B cell (primary cell): Measurements from ENCODE around the gene CXCL5. TPM values are rescaled to one million over a fixed set of nuclear protein-coding genes. Genes with fewer than 3 reads are reported as not detected.

Experiments
- ATAC-seq: fragments of 200-7000 bp; cut with Tn5 transposase; one replicate; pipeline ENCODE4 v1.10.0; 2021; ENCODE audit warnings: low read depth, mild to moderate bottlenecking, moderate number of reproducible peaks, moderate library complexity
- CTCF ChIA-PET: fragments of 350-600 bp; sonication (Branson Sonifier 250); formaldehyde crosslinking; loops from one replicate; lab custom pipeline; 2021; ENCODE audit warnings: antibody characterized with exemption, inconsistent platforms; lab: Charles Lee
- POLR2A ChIA-PET: fragments of 350-600 bp; sonication (Branson Sonifier 250); formaldehyde crosslinking; loops from one replicate; lab custom pipeline; 2021; ENCODE audit warnings: antibody characterized with exemption; lab: Charles Lee
- DNase-seq: peaks from one replicate; pipeline ENCODE4 v3.0.0; 2013
- H2AFZ ChIP-seq: 2 replicates; pipeline ENCODE4 v1.6.1; 2012; ENCODE audit warnings: mild to moderate bottlenecking, low read depth, low read length; ENCODE audit not compliant: insufficient read depth, poor library complexity, severe bottlenecking
- H3K27ac ChIP-seq, 2 donors: 1 replicate in 1 of 2; 2 replicates in 1 of 2; pipeline ENCODE4 v1.5.1; 2012 to 2013; ENCODE audit warnings: low read length in 2 of 2, mild to moderate bottlenecking in 2 of 2, moderate library complexity in 1 of 2
- H3K27me3 ChIP-seq, 4 experiments: fragments of 200-600 bp in 1 of 4; sonication (generic) in 1 of 4; replicated peaks in 1 of 4; 1 replicate in 2 of 4; 2 replicates in 2 of 4; pipeline versions ENCODE4 v1.6.1 to v1.7.0; 2013 to 2016; ENCODE audit warnings: low read length in 3 of 4, mild to moderate bottlenecking in 2 of 4, mixed read lengths in 1 of 4, moderate library complexity in 1 of 4; ENCODE audit not compliant: insufficient read depth in 4 of 4, control insufficient read depth in 3 of 4; ENCODE audit errors: control extremely low read depth in 1 of 4
- H3K36me3 ChIP-seq, 2 experiments: replicated peaks in 1 of 2; 1 replicate in 1 of 2; 2 replicates in 1 of 2; pipeline versions ENCODE4 v1.6.1 to v1.7.1; 2013; ENCODE audit warnings: low read length in 1 of 2; ENCODE audit not compliant: insufficient read depth in 2 of 2, control insufficient read depth in 1 of 2; ENCODE audit errors: control extremely low read depth in 1 of 2, extremely low read depth in 1 of 2
- H3K4me1 ChIP-seq, 2 donors: fragments of 200-600 bp in 1 of 2; sonication (generic) in 1 of 2; 1 replicate in 1 of 2; 2 replicates in 1 of 2; pipeline versions ENCODE4 v1.5.1 to v1.6.1; 2013 to 2017; ENCODE audit warnings: low read length in 2 of 2; ENCODE audit not compliant: control insufficient read depth in 2 of 2, insufficient read depth in 2 of 2
- H3K4me2 ChIP-seq: replicated peaks from 2 replicates; pipeline ENCODE3; 2012; ENCODE audit warnings: mild to moderate bottlenecking, low read depth, low read length; ENCODE audit not compliant: poor library complexity, severe bottlenecking
- H3K4me3 ChIP-seq, 5 experiments: fragments of 200-600 bp in 1 of 5; sonication (generic) in 1 of 5; 1 replicate in 3 of 5; 2 replicates in 2 of 5; pipeline versions ENCODE4 v1.5.1 to v1.7.0; 2011 to 2016; ENCODE audit warnings: low read length in 4 of 5, mild to moderate bottlenecking in 4 of 5, low read depth in 2 of 5, control low read depth in 1 of 5, moderate library complexity in 1 of 5; ENCODE audit not compliant: insufficient read depth in 1 of 5; ENCODE audit errors: control extremely low read depth in 1 of 5, extremely low read depth in 1 of 5
- H3K79me2 ChIP-seq: fragments of 200-600 bp; sonication (generic); one replicate; pipeline ENCODE4 v1.6.0; 2016; ENCODE audit warnings: low read length; ENCODE audit not compliant: control insufficient read depth, insufficient read depth
- H3K9ac ChIP-seq: fragments of 200-600 bp; sonication (generic); 2 replicates; pipeline ENCODE4 v1.6.1; 2017; ENCODE audit warnings: mild to moderate bottlenecking, low read length, moderate library complexity
- H3K9me3 ChIP-seq, 3 donors: one replicate each; pipeline versions ENCODE4 v1.6.1 to v1.7.1; 2013; ENCODE audit warnings: low read length in 2 of 3; ENCODE audit not compliant: control insufficient read depth in 2 of 3, insufficient read depth in 1 of 3; ENCODE audit errors: control extremely low read depth in 1 of 3
- H4K20me1 ChIP-seq: 2 replicates; pipeline ENCODE4 v1.6.0; 2012; ENCODE audit warnings: mild to moderate bottlenecking, low read length; ENCODE audit not compliant: insufficient read depth, control insufficient read depth, poor library complexity, severe bottlenecking
- H3K27ac Mint-ChIP-seq: one replicate; pipeline ENCODE4 v1.8.0; 2021; ENCODE audit warnings: mixed read lengths
- H3K27me3 Mint-ChIP-seq: one replicate; pipeline ENCODE4 v1.8.0; 2021; ENCODE audit warnings: mixed read lengths
- H3K4me1 Mint-ChIP-seq: one replicate; pipeline ENCODE4 v1.8.0; 2021; ENCODE audit warnings: mixed read lengths
- H3K4me3 Mint-ChIP-seq: one replicate; pipeline ENCODE4 v1.8.0; 2021; ENCODE audit warnings: mixed read lengths
- H3K9me3 Mint-ChIP-seq: one replicate; pipeline ENCODE4 v1.8.0; 2022; ENCODE audit warnings: mixed read lengths; ENCODE audit not compliant: insufficient read depth
- EZH2 ChIP-seq: IDR thresholded peaks from 2 replicates; pipeline ENCODE4 v1.6.1; 2012; ENCODE audit warnings: borderline replicate concordance, low read depth, mild to moderate bottlenecking, moderate library complexity, low read length; ENCODE audit not compliant: insufficient read depth, poor library complexity, severe bottlenecking
- WGBS: methylation state at CpG from one replicate; pipeline ENCODE4 v1.1.5; 2013; ENCODE audit warnings: missing lambda C conversion rate; ENCODE audit not compliant: insufficient coverage; 5-methylcytosine and 5-hydroxymethylcytosine counted together
- intact Hi-C: fragments of 100-400 bp; cut with micrococcal nuclease; formaldehyde crosslinking; loops from one replicate; pipeline ENCODE4 v1.10.0; 2022
- polyA plus RNA-seq: library from polyadenylated mRNA; depleted of rRNA; stranded (reverse); fragments of >200 nt; gene quantifications from 2 replicates; pipeline ENCODE4 v1.2.3, GENCODE V29; 2012
- total RNA-seq, 2 donors: library from RNA; stranded (reverse); fragments of 120-200 nt in 1 of 2; gene quantifications; 1 replicate in 1 of 2; 2 replicates in 1 of 2; pipeline versions ENCODE4 v1.2.3 to v1.2.4, GENCODE V29; 2013 to 2022
- TF ChIP-seq, protein P1 (sequence below): fragments of 200-600 bp; IDR thresholded peaks from one replicate; pipeline ENCODE4 v1.8.0; 2022; ENCODE audit warnings: antibody characterized with exemption, mild to moderate bottlenecking

Gene CXCL5
- total and polyA plus RNA-seq, 2 donors (not counting 1 experiment from before 2014, with no cell fraction given), result not detected

GRCh38 chr4:74018771-74019170, 20.3 kb upstream of the CXCL5 start:
- Histone ChIP-seq H3K27me3 (no peaks in the 10 kb centered on the region), H2AFZ (peak overlapping the region; percentile 9), H3K4me2 (no peak overlapping the region), H3K27ac (no peak overlapping the region), H3K4me3 (no peak overlapping the region), H4K20me1 (no peaks in the 10 kb centered on the region), H3K4me1 (no peaks in the 10 kb centered on the region), H3K9me3 (no peaks in the 10 kb centered on the region), H3K36me3 (no peaks in the 10 kb centered on the region), H3K79me2 (no peaks in the 10 kb centered on the region), H3K9ac (no peak overlapping the region)
- Mint-ChIP-seq H3K9me3 (no peaks in the 10 kb centered on the region), H3K27ac (no peak overlapping the region), H3K4me1 (no peaks in the 10 kb centered on the region), H3K4me3 (no peak overlapping the region), H3K27me3 (no peaks in the 10 kb centered on the region)
- CTCF ChIA-PET, result no interaction called here
- POLR2A ChIA-PET, result no interaction called here
- intact Hi-C loops, result no loop called here
- 0% methylated on average over 1 of the region's 3 CpGs for WGBS
- no peak for ATAC-seq
- DNase-seq, result no peak
- TF ChIP-seq, protein P1, sequence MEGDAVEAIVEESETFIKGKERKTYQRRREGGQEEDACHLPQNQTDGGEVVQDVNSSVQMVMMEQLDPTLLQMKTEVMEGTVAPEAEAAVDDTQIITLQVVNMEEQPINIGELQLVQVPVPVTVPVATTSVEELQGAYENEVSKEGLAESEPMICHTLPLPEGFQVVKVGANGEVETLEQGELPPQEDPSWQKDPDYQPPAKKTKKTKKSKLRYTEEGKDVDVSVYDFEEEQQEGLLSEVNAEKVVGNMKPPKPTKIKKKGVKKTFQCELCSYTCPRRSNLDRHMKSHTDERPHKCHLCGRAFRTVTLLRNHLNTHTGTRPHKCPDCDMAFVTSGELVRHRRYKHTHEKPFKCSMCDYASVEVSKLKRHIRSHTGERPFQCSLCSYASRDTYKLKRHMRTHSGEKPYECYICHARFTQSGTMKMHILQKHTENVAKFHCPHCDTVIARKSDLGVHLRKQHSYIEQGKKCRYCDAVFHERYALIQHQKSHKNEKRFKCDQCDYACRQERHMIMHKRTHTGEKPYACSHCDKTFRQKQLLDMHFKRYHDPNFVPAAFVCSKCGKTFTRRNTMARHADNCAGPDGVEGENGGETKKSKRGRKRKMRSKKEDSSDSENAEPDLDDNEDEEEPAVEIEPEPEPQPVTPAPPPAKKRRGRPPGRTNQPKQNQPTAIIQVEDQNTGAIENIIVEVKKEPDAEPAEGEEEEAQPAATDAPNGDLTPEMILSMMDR, result no peak
- no peak for TF ChIP-seq EZH2

- POLR2A ChIA-PET, result no interaction called here
- no peak for TF ChIP-seq EZH2
- TF ChIP-seq, protein P1, result no peak
- Histone ChIP-seq H3K79me2 (no peaks in the 10 kb centered on the region), H3K9me3 (no peaks in the 10 kb centered on the region), H2AFZ (no peak overlapping the region), H3K4me1 (no peaks in the 10 kb centered on the region), H3K36me3 (no peaks in the 10 kb centered on the region), H3K4me3 (no peak overlapping the region), H3K4me2 (no peak overlapping the region), H3K27ac (no peak overlapping the region), H4K20me1 (no peaks in the 10 kb centered on the region), H3K27me3 (no peaks in the 10 kb centered on the region), H3K9ac (no peak overlapping the region)
- intact Hi-C loops, result no loop called here
- Mint-ChIP-seq H3K27ac (no peak overlapping the region), H3K4me3 (no peak overlapping the region), H3K9me3 (no peaks in the 10 kb centered on the region), H3K4me1 (no peaks in the 10 kb centered on the region), H3K27me3 (no peaks in the 10 kb centered on the region)
- ATAC-seq (no peak), DNase-seq (no peak)
- CTCF ChIA-PET, result no interaction called here
Measured at GRCh38 chr4:74018116-74018515, 19.6 kb upstream of the CXCL5 start.
